CD4-positive, alpha-beta T cell (primary cell): ENCODE results near the gene ICAM3. TPM values are rescaled to one million over a fixed set of nuclear protein-coding genes. Genes with fewer than 3 reads are reported as not detected.

Source experiments
- ATAC-seq: fragments of 200-7000 bp; cut with Tn5 transposase; one replicate; pipeline ENCODE4 v1.10.0; 2022; ENCODE audit warnings: mild to moderate bottlenecking; ENCODE audit not compliant: poor library complexity
- CTCF ChIA-PET: fragments of 350-600 bp; sonication (Branson Sonifier 250); formaldehyde crosslinking; loops from one replicate; lab custom pipeline; 2021; ENCODE audit warnings: antibody characterized with exemption, inconsistent platforms; lab: Charles Lee
- POLR2A ChIA-PET: fragments of 350-600 bp; sonication (Branson Sonifier 250); formaldehyde crosslinking; loops from one replicate; lab custom pipeline; 2021; ENCODE audit warnings: antibody characterized with exemption, inconsistent platforms; lab: Charles Lee
- DNase-seq, 14 experiments: peaks; one replicate each; pipeline ENCODE4 v3.0.0-alpha.2; 2013 to 2020; ENCODE audit warnings: mixed read lengths in 2 of 14
- H3K27ac ChIP-seq, 2 donors: one replicate each; pipeline versions ENCODE4 v1.5.1 to v1.7.0; 2013; ENCODE audit warnings: low read length in 2 of 2, low read depth in 1 of 2, mild to moderate bottlenecking in 1 of 2
- H3K27me3 ChIP-seq, 2 experiments: 1 replicate in 1 of 2; 2 replicates in 1 of 2; pipeline versions ENCODE4 v1.6.1 to v1.7.0; 2013; ENCODE audit warnings: low read length in 2 of 2, control low read depth in 1 of 2, mild to moderate bottlenecking in 1 of 2, moderate library complexity in 1 of 2; ENCODE audit not compliant: insufficient read depth in 2 of 2, control insufficient read depth in 1 of 2
- H3K36me3 ChIP-seq: one replicate; pipeline ENCODE4 v1.6.1; 2013; ENCODE audit warnings: low read length, control low read depth; ENCODE audit not compliant: insufficient read depth
- H3K4me1 ChIP-seq: one replicate; pipeline ENCODE4 v1.6.1; 2013; ENCODE audit warnings: low read length, control low read depth; ENCODE audit not compliant: insufficient read depth
- H3K4me3 ChIP-seq: one replicate; pipeline ENCODE4 v1.5.1; 2013; ENCODE audit warnings: mild to moderate bottlenecking, low read length, moderate library complexity
- H3K9me3 ChIP-seq, 2 experiments: 1 replicate in 1 of 2; 2 replicates in 1 of 2; pipeline versions ENCODE4 v1.6.1 to v1.7.0; 2013; ENCODE audit warnings: low read length in 2 of 2, mild to moderate bottlenecking in 2 of 2, control low read depth in 1 of 2, moderate library complexity in 1 of 2; ENCODE audit not compliant: control insufficient read depth in 1 of 2, insufficient read depth in 1 of 2
- H3K27ac Mint-ChIP-seq: one replicate; pipeline ENCODE4 v1.8.0; 2020; ENCODE audit warnings: mixed read lengths
- H3K27me3 Mint-ChIP-seq: one replicate; pipeline ENCODE4 v1.8.0; 2021; ENCODE audit warnings: mixed read lengths
- H3K36me3 Mint-ChIP-seq: one replicate; pipeline ENCODE4 v1.8.0; 2021; ENCODE audit warnings: low read depth, mixed read lengths
- H3K4me1 Mint-ChIP-seq: one replicate; pipeline ENCODE4 v1.8.0; 2021; ENCODE audit warnings: low read depth, mixed read lengths
- H3K4me3 Mint-ChIP-seq: one replicate; pipeline ENCODE4 v1.8.0; 2020; ENCODE audit warnings: mild to moderate bottlenecking, mixed read lengths
- H3K9me3 Mint-ChIP-seq: one replicate; pipeline ENCODE4 v1.8.0; 2020; ENCODE audit warnings: mixed read lengths
- CTCF ChIP-seq: fragments of 200-600 bp; IDR thresholded peaks from one replicate; pipeline ENCODE4 v1.8.0; 2022; ENCODE audit warnings: antibody characterized with exemption, mild to moderate bottlenecking
- intact Hi-C, 2 experiments: fragments of 100-400 bp; cut with DNase I in 1 of 2; cut with micrococcal nuclease in 1 of 2; formaldehyde crosslinking; loops; one replicate each; pipeline versions ENCODE4 v1.15.1 to v1.9.0; 2023 to 2025; cut with DNase I, micrococcal nuclease
- total RNA-seq, 174 experiments: library from RNA in 2 of 174; stranded (reverse) in 2 of 174; gene quantifications; one replicate each; pipeline ENCODE4 v1.2.3 and lab custom pipeline; 2021 to 2026

Gene ICAM3
- total RNA-seq, 2 experiments from 2014 or later: 164 to 173 TPM

DNA sequence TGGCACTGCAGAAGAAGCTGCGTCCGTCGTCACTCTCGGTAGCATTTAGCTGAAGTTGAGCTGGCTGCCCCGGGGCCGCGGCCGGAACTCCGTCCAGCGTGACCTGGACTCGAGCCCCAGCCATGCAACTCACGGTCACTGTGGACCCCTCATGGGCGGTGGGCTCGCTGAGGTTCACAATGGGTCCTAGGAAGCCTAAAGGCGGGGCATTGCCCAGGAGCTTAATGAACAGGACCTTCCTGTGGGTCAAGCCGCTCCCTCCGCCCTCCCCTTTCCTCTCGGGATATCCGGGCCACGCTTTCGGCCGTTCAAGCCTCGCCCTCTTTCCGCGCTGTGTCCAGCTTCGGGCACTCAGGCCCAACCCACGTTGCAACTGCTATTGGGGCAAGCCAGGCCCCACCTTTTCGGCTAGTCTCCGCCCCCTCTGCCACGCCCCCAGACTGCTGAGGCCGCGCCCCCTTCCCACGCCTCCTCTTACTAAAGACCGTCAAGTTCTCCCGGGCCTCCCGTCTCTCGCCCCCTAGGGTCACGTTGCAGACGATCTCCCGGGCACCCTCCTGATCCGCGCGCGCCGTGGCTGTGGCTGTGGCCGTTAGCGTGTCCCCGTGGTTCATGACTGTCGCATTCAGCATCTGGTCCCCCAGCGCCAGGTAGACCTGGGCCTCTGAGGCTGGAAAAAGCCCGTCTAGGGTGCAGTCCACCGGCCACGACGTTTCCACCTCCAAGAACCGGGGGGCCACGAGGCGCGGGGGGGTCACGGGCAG lies 4.7 kb downstream of the ICAM3 start:
- peak overlapping the region; percentile 45 for H3K4me3 Mint-ChIP-seq
- ChIA-PET CTCF (interaction anchor here (0.5 kb wide), 1 partner anchor 9 kb away, joined by 3 read pairs; no protein-coding TSS in a partner anchor), POLR2A (interaction anchor here (0.5 to 1.0 kb wide), 2 partner anchors 13 to 28 kb away, joined by 4 to 5 read pairs; no protein-coding TSS in a partner anchor)
- ATAC-seq (no peak), DNase-seq (peak in 9 of 14 experiments; percentile 8 to 67 (median 21))
- peak overlapping the region; percentile 14 for H3K27ac Mint-ChIP-seq
- Histone ChIP-seq H3K27me3 (no peaks in the 10 kb centered on the region), H3K36me3 (peaks cover 32% of the 10 kb centered on the region), H3K4me1 (peaks cover 67% of the 10 kb centered on the region), H3K4me3 (no peak overlapping the region), H3K9me3 (no peaks in the 10 kb centered on the region), H3K27ac (no peak overlapping the region)
- H3K4me1 Mint-ChIP-seq: peaks cover 39% of the 10 kb centered on the region
- intact Hi-C loops: loop anchor here (5.0 kb wide), 2 partner anchors 47 to 137 kb away; partner anchors contain the start of genes ICAM4 (in 1 of the 2) and ICAM5 (in 1 of the 2)
- peaks cover 37% of the 10 kb centered on the region for H3K36me3 Mint-ChIP-seq
- no peaks in the 10 kb centered on the region for H3K27me3 Mint-ChIP-seq
- no peak for TF ChIP-seq CTCF
- no peaks in the 10 kb centered on the region for H3K9me3 Mint-ChIP-seq

DNA sequence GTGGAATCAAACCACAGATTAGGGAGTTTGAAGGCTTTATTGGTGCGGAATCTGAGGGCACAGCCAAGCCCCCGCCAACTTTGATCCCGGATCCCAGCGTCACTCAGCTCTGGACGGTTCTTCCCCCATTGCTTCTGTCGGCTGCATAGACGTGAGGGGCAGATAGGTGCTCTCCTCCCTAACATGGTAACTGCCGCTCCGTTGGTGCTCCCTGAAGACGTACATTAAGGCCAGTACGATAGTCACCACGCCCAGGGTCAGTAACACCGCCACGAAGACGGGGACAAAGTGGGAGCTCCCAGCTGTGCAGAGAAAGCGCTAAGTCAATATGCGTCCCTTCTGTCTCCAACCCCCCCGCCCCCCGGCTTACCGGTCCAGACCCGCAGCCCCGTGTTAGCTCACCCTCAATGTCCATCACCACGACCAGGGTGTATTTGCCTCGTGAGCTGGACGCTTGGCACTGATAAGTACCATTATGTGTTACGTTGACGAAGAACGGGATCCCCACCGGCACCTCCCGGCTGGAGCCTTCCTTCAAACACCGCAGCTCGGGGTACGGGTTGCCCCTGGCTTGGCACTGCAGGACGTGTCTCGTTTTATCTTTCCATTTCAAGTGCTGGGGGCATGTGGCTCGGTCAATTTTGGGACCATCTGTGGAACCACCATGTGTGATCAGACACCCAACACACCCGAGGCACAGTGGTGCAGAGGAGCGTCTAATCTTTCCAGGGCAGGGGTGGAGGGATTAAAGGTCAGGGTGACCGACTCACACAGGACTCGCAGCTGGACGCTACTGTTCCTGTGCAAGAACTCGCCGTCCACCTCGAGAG lies 5.5 kb downstream of the ICAM3 start:
- CTCF ChIA-PET: interaction anchor here (0.5 to 1.3 kb wide), 3 partner anchors 9 to 65 kb away, joined by 3 to 7 read pairs (median 6); no protein-coding TSS in a partner anchor
- H3K9me3 ChIP-seq: no peaks in the 10 kb centered on the region
- Mint-ChIP-seq H3K9me3 (no peaks in the 10 kb centered on the region), H3K27ac (peak overlapping the region; percentile 92), H3K4me3 (peak overlapping the region; percentile 96), H3K27me3 (no peaks in the 10 kb centered on the region), H3K36me3 (peaks cover 37% of the 10 kb centered on the region), H3K4me1 (peaks cover 31% of the 10 kb centered on the region)
- H3K27ac ChIP-seq: peak overlapping the region; percentile 14 to 87
- H3K4me3 ChIP-seq: peak overlapping the region; percentile 91
- no peak for TF ChIP-seq CTCF
- peak in 1 of 14 experiments; percentile 23 for DNase-seq
- POLR2A ChIA-PET: interaction anchor here (0.5 to 1.9 kb wide), 11 partner anchors 9 to 270 kb away, joined by 3 to 10 read pairs (median 5); partner anchors contain the start of genes FDX2, ICAM1, PPAN and TYK2
- H3K4me1 ChIP-seq: peaks cover 62% of the 10 kb centered on the region
- no peaks in the 10 kb centered on the region for H3K27me3 ChIP-seq
- intact Hi-C loops: loop anchor here (1.0 to 5.0 kb wide), 6 partner anchors 19 to 137 kb away; partner anchors contain the start of genes CDC37 (in 1 of the 2), ICAM4 (in 1 of the 2), ICAM5 (in 1 of the 2) and TYK2 (in 1 of the 2)
- ATAC-seq: no peak
- H3K36me3 ChIP-seq: peaks cover 40% of the 10 kb centered on the region
